Ovary (tissue), 9 donors: ENCODE measurements around the gene DNAAF5. TPM values are rescaled to one million over a fixed set of nuclear protein-coding genes. Genes with fewer than 3 reads are reported as not detected.

ENCODE experiments used
- DNase-seq, 5 donors: peaks; one replicate each; pipeline ENCODE4 v3.0.0-alpha.2; 2019 to 2020
- H3K27ac ChIP-seq, 2 donors: fragments of 200-600 bp; one replicate each; pipeline versions ENCODE4 v1.5.1 to v1.8.0; 2019 to 2022
- H3K27me3 ChIP-seq: fragments of 200-600 bp; one replicate; pipeline ENCODE4 v1.8.0; 2022
- H3K36me3 ChIP-seq: fragments of 200-600 bp; sonication (generic); one replicate; pipeline ENCODE4 v1.5.1; 2019
- H3K4me1 ChIP-seq: one replicate; pipeline ENCODE4 v1.8.1; 2013; ENCODE audit warnings: mild to moderate bottlenecking, moderate library complexity; ENCODE audit not compliant: insufficient read depth
- H3K4me3 ChIP-seq: fragments of 200-600 bp; sonication (generic); one replicate; pipeline ENCODE4 v1.5.1; 2017
- H3K9me3 ChIP-seq, 2 donors: fragments of 200-600 bp in 1 of 2; sonication (generic) in 1 of 2; one replicate each; pipeline versions ENCODE4 v1.5.1 to v1.8.1; 2013 to 2019; ENCODE audit warnings: mild to moderate bottlenecking in 1 of 2, moderate library complexity in 1 of 2
- EP300 ChIP-seq: sonication (generic); formaldehyde crosslinking; IDR thresholded peaks from one replicate; pipeline ENCODE4 v1.6.1; 2017; ENCODE audit warnings: antibody characterized with exemption
- POLR2A ChIP-seq: fragments of 450-650 bp; IDR thresholded peaks from one replicate; pipeline ENCODE4 v1.6.1; 2017; ENCODE audit warnings: antibody characterized with exemption, mild to moderate bottlenecking, moderate library complexity
- WGBS, 3 donors: extraction: QIAGEN DNeasy Blood & Tissue Kit in 1 of 3; methylation state at CpG; one replicate each; pipeline versions ENCODE4 v1.1.5 to v1.1.7; 2013 to 2017; 5-methylcytosine and 5-hydroxymethylcytosine counted together
- intact Hi-C, 4 donors: fragments of 100-400 bp; cut with DNase I; formaldehyde crosslinking; loops; one replicate each; pipeline versions ENCODE4 v1.11.0 to v1.15.1; 2022 to 2023
- polyA plus RNA-seq, 2 donors: library from polyadenylated mRNA; stranded (reverse); fragments of 200-250 nt in 1 of 2; fragments of 350-450 nt in 1 of 2; fragmentation: Illumina TruSeq in 1 of 2; extraction: RNeasy Lipid Tissue Mini Kit (QIAGEN cat#74804) in 1 of 2; gene quantifications; one replicate each; pipeline ENCODE4 v1.2.3, GENCODE V29; 2013 to 2014
- total RNA-seq, 7 donors: library from RNA; depleted of rRNA in 2 of 7; stranded (reverse); fragments of >200 nt in 2 of 7; fragmentation: NEBNext Ultra II Directional in 3 of 7; extraction: Animal tissue kit (Norgen Biotek cat#: 25700) in 3 of 7; gene quantifications; one replicate each; pipeline versions ENCODE4 v1.1.0 to v1.2.4, GENCODE V29; 2016 to 2023
- TF ChIP-seq, protein P1 (sequence below), 3 donors: fragments of 450-650 bp in 2 of 3; fragments of 200-600 bp in 1 of 3; IDR thresholded peaks; one replicate each; pipeline versions ENCODE4 v1.5.1 to v1.8.0; 2016 to 2022; ENCODE audit warnings: antibody characterized with exemption in 3 of 3, mild to moderate bottlenecking in 1 of 3
- donor health status: DM: no; HTN: no; CAD: no; lungs with moderate emphysema.
- donor health status: DM: no; HTN: no; CAD: no.
- donor health status: Bipolar disorder and iron deficiency.
- donor health status: DM: yes; HTN: yes; CAD: no.
- donor health status: DM: no; HTN: no; CAD: no.
- donor health status: DM: yes; HTN: yes; CAD: no.

The DNAAF5 gene
- total and polyA plus RNA-seq, 9 donors: 12.9 to 41.0 (median 21.3) TPM

DNA sequence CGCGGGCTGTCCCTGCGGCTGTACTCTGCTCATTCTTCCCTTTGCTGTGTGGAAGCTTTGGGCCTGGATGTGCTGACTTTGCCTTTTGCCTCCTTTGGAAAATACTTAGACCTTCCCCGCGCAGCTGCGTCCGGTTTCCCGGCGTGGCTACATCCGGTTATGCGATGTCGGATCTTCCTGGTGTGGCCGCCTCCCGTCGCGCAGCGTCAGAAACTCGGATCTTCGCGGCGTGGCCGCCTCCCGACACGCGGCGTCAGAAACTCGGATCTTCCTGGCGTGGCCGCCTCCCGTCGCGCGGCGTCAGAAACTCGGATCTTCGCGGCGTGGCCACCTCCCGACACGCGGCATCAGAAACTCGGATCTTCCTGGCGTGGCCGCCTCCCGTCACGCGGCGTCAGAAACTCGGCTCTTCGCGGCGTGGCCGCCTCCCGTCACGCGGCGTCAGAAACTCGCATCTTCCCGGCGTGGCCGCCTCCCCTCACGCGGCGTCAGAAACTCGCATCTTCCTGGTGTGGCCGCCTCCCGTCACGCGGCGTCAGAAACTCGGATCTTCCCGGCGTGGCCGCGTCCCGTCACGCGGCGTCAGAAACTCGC is 55.5 kb downstream of the DNAAF5 start:
- peak in 1 of 5 donors; percentile 43 for DNase-seq
- 93 to 95% (median 95%) methylated on average over 80 of the region's 80 CpGs for WGBS, 3 donors
- Histone ChIP-seq H3K4me3 (no peak overlapping the region), H3K27ac (peak overlapping the region in 1 of 2 donors; percentile 60), H3K9me3 (no peaks in the 10 kb centered on the region), H3K36me3 (no peaks in the 10 kb centered on the region), H3K27me3 (no peaks in the 10 kb centered on the region), H3K4me1 (peaks cover 19% of the 10 kb centered on the region)
- no peak for TF ChIP-seq EP300
- TF ChIP-seq POLR2A: no peak
- TF ChIP-seq, protein P1, sequence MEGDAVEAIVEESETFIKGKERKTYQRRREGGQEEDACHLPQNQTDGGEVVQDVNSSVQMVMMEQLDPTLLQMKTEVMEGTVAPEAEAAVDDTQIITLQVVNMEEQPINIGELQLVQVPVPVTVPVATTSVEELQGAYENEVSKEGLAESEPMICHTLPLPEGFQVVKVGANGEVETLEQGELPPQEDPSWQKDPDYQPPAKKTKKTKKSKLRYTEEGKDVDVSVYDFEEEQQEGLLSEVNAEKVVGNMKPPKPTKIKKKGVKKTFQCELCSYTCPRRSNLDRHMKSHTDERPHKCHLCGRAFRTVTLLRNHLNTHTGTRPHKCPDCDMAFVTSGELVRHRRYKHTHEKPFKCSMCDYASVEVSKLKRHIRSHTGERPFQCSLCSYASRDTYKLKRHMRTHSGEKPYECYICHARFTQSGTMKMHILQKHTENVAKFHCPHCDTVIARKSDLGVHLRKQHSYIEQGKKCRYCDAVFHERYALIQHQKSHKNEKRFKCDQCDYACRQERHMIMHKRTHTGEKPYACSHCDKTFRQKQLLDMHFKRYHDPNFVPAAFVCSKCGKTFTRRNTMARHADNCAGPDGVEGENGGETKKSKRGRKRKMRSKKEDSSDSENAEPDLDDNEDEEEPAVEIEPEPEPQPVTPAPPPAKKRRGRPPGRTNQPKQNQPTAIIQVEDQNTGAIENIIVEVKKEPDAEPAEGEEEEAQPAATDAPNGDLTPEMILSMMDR (IDR thresholded peaks at IDR 0.05): no peak
- intact Hi-C loops: loop anchor here in 2 of 4 donors (10.0 kb wide), 3 partner anchors 53 to 203 kb away; partner anchors contain the start of genes CYP2W1 (in 1 of the 2), GET4 (in 1 of the 2) and SUN1 (in 1 of the 2)

DNA sequence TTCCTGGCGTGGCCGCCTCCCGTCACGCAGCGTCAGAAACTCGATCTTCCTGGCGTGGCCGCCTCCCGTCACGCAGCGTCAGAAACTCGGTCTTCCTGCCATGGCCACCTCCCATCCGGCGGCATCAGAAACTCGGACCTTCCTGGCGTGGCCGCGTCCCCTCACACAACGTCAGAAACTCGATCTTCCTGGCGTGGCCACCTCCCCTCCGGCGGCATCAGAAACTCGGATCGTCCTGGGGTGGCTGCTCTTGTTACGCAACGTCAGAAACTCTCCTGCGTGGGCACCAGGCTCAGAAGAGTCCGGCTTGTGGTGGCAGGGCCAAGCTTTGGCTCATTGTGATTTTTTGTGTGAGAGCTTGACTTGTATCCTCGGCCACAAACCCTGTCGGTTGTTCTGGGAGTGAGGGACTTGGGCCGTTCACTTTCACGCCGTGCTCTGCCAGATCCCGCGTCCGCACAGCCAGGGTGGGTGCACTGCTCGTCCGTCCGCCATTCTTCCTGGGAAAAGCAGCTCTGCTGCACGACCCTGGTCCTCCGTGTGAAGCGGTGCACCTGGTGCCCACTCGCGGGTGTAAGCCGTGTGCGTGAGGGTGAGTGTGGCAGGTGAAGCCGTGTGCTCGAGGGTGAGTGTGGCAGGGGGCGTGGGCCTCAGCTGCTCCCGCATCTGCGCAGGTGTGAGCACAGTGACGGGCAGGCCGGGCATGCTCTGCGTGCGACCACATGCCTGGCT is 56.4 kb downstream of the DNAAF5 start:
- TF ChIP-seq EP300 (no peak), POLR2A (no peak)
- TF ChIP-seq, protein P1 (IDR thresholded peaks at IDR 0.05): no peak
- intact Hi-C loops: loop anchor here in 2 of 4 donors (10.0 kb wide), 3 partner anchors 52 to 202 kb away; partner anchors contain the start of genes CYP2W1 (in 1 of the 2), GET4 (in 1 of the 2) and SUN1 (in 1 of the 2)
- H3K4me1 ChIP-seq: peaks cover 19% of the 10 kb centered on the region
- DNase-seq: no peak
- no peak overlapping the region for H3K27ac ChIP-seq
- H3K9me3 ChIP-seq: peaks cover 0 to 2% of the 10 kb centered on the region in 2 donors
- WGBS, 3 donors: 91 to 96% (median 93%) methylated on average over 55 to 56 of the region's 56 CpGs
- H3K27me3 ChIP-seq: no peaks in the 10 kb centered on the region
- no peak overlapping the region for H3K4me3 ChIP-seq
- no peaks in the 10 kb centered on the region for H3K36me3 ChIP-seq

DNA sequence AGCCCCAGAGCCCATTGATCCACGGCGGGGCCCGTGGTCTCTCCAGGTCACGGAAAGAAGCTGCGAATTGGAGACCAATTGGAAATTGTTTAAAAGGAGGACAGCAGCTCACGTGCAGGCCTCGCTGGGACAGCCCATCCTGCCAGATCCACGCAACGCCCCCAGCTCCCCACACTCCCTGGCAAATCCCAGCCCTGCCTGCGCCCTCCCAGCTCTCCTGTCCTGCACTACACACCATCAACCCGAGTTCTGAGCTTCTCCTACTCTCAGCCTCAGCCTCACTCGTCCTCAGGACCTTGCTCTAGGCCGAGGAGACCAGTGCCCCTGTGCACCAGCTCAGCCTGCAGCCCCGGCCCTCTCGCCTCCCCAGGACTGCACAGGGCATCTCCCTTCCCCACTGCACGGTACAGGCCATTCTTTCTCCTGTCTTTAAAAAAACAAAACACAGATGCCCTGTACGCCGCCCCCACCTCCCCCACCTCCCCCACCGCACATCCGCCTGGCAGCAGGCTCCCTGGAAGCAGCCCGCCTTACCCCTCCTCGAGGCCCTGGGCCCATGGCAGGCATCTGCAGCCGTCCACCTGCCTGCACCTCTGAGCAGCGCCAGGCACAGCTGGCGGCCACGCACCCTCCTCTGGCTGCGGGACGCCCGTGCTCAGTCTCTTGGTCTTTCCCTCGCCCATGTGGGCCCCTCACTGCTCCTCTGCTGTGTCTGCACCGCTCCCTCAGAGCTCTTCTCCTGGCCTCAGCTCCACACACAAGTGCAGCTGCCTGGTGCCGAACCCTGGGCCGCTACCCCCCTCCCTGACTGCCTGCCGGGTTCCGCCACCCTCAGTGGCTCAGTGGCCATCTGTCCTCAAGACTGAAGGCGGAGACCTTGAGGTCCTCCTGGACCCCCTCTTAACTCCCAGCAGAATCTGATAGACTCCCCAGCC is 57.3 kb downstream of the DNAAF5 start:
- H3K4me1 ChIP-seq: peaks cover 19% of the 10 kb centered on the region
- TF ChIP-seq EP300 (no peak), POLR2A (no peak)
- TF ChIP-seq, protein P1 (IDR thresholded peaks at IDR 0.05): no peak
- H3K27ac ChIP-seq: no peak overlapping the region
- H3K27me3 ChIP-seq: no peaks in the 10 kb centered on the region
- peaks cover 0 to 3% of the 10 kb centered on the region in 2 donors for H3K9me3 ChIP-seq
- no peak for DNase-seq
- no peak overlapping the region for H3K4me3 ChIP-seq
- WGBS, 3 donors: 86 to 89% (median 87%) methylated on average over 36 of the region's 36 CpGs
- no peaks in the 10 kb centered on the region for H3K36me3 ChIP-seq
- intact Hi-C loops: loop anchor here in 2 of 4 donors (10.0 kb wide), 3 partner anchors 51 to 201 kb away; partner anchors contain the start of genes CYP2W1 (in 1 of the 2), GET4 (in 1 of the 2) and SUN1 (in 1 of the 2)

DNA sequence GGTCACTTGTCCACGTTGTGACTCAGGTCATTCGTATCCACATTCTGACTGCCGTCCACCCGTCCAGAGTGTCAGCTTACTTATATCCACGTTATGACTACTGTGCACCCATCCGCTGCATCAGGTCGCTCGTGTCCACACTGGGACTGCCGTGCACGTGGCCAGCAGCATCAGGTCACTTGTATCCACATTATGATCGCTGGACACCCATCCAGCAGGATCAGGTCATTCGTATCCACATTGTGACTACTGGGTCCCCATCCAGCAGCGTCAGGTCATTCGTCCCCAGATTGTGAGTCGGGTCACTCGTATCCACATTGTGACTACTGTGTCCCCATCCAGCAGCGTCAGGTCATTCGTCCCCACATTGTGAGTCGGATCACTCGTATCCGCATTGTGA is 58.5 kb downstream of the DNAAF5 start:
- intact Hi-C loops: loop anchor here (5.0 to 10.0 kb wide), 5 partner anchors 50 to 200 kb away; partner anchors contain the start of genes CYP2W1 (in 1 of the 4), GET4 (in 1 of the 4) and SUN1 (in 1 of the 4)
- peaks cover 0 to 3% of the 10 kb centered on the region in 2 donors for H3K9me3 ChIP-seq

More for the DNA sequence above, 58.5 kb downstream of the DNAAF5 start:
- Histone ChIP-seq H3K4me3 (no peak overlapping the region), H3K36me3 (no peaks in the 10 kb centered on the region), H3K27me3 (no peaks in the 10 kb centered on the region), H3K27ac (no peak overlapping the region), H3K4me1 (peaks cover 18% of the 10 kb centered on the region)
- TF ChIP-seq EP300: no peak
- TF ChIP-seq POLR2A: no peak
- no peak for DNase-seq
- WGBS, 3 donors: 96% methylated on average over 21 of the region's 21 CpGs
